Measurements from ENCODE around the gene SSH2. TPM values are rescaled to one million over a fixed set of nuclear protein-coding genes. Genes with fewer than 3 reads are reported as not detected.
A peak's percentile ranks its signal among the peaks of the same experiment; 100 is the strongest.
"Not testable (repeated sequence)": the region's sequence is repeated elsewhere in the genome, so short reads cannot be mapped to it uniquely, and the experiment has no call there.

SSH2 gene
- total and polyA plus RNA-seq, 8 donors: 8.4 to 19.1 (median 10.3) TPM

- Histone ChIP-seq H3K4me1 (no peaks in the 10 kb centered on the region), H3K36me3 (no peaks in the 10 kb centered on the region), H3K4me3 (no peak overlapping the region), H3K27me3 (no peaks in the 10 kb centered on the region), H3K27ac (no peak overlapping the region), H3K9me3 (no peaks in the 10 kb centered on the region)
- DNase-seq (no peak), ATAC-seq (no peak), FAIRE-seq (no peak)
- no peak for TF ChIP-seq CTCF (IDR thresholded peaks at IDR 0.05)
- intact Hi-C loops (cut with DNase I): no loop called here
- 93 to 99% methylated on average over 6 of the region's 6 CpGs for WGBS, 2 donors
Observed at GRCh38 chr17:29880031-29880430, 50.0 kb downstream of the SSH2 start.

GRCh38 chr17:29874931-29875596 lies 55.0 kb downstream of the SSH2 start:
- FAIRE-seq (no peak), DNase-seq (no peak), ATAC-seq (no peak)
- no peak overlapping the region for H3K27ac ChIP-seq
- no peaks in the 10 kb centered on the region for H3K9me3 ChIP-seq
- H3K4me3 ChIP-seq: no peak overlapping the region
- H3K36me3 ChIP-seq: no peaks in the 10 kb centered on the region
- no peaks in the 10 kb centered on the region for H3K27me3 ChIP-seq
- H3K4me1 ChIP-seq: peaks cover 0 to 11% (median 8%) of the 10 kb centered on the region in 3 donors
- 97% methylated on average over 1 of the region's 1 CpG for WGBS, 2 donors
- intact Hi-C loops (cut with DNase I): no loop called here
- TF ChIP-seq CTCF (IDR thresholded peaks at IDR 0.05): no peak

GRCh38 chr17:29874358-29874757 lies 55.7 kb downstream of the SSH2 start:
- H3K4me1 ChIP-seq: peaks cover 0 to 11% (median 8%) of the 10 kb centered on the region in 3 donors
- H3K27me3 ChIP-seq; H3K27ac ChIP-seq; FAIRE-seq; intact Hi-C loops (cut with DNase I); DNase-seq; H3K4me3 ChIP-seq; H3K36me3 ChIP-seq; H3K9me3 ChIP-seq; ATAC-seq: not testable (repeated sequence)
- 95 to 100% methylated on average over 1 of the region's 1 CpG for WGBS, 2 donors

- H3K36me3 ChIP-seq: no peaks in the 10 kb centered on the region
- H3K27ac ChIP-seq: no peak overlapping the region
- TF ChIP-seq CTCF (IDR thresholded peaks at IDR 0.05): no peak
- FAIRE-seq: no peak
- no peak overlapping the region for H3K4me3 ChIP-seq
- H3K4me1 ChIP-seq: peaks cover 0 to 11% (median 8%) of the 10 kb centered on the region in 3 donors
- DNase-seq: no peak
- peak in 1 of 4 donors; percentile 39 for ATAC-seq
- intact Hi-C loops (cut with DNase I): no loop called here
- no peaks in the 10 kb centered on the region for H3K27me3 ChIP-seq
- no peaks in the 10 kb centered on the region for H3K9me3 ChIP-seq
- WGBS, 2 donors: 95 to 98% methylated on average over 2 of the region's 2 CpGs
Observed at GRCh38 chr17:29873476-29873875, 56.6 kb downstream of the SSH2 start.

GRCh38 chr17:29870836-29871465 lies 59.1 kb downstream of the SSH2 start:
- intact Hi-C loops (cut with DNase I): no loop called here
- Histone ChIP-seq H3K36me3 (no peaks in the 10 kb centered on the region), H3K27ac (no peak overlapping the region), H3K4me1 (peaks cover 0 to 11% (median 8%) of the 10 kb centered on the region in 3 donors), H3K27me3 (no peaks in the 10 kb centered on the region), H3K9me3 (no peaks in the 10 kb centered on the region), H3K4me3 (no peak overlapping the region)
- TF ChIP-seq CTCF (IDR thresholded peaks at IDR 0.05): no peak
- WGBS, 2 donors: 57 to 62% methylated on average over 1 of the region's 1 CpG
- DNase-seq (no peak), FAIRE-seq (no peak), ATAC-seq (no peak)

All from pancreas (tissue), 10 donors.